Thyroid gland (tissue), 4 donors: ENCODE data around the gene EGLN3.

Experiments used
- POLR2A ChIP-seq, 2 donors: fragments of 450-650 bp; IDR thresholded peaks; one replicate each; pipeline ENCODE4 v1.6.1; 2017; ENCODE audit warnings: antibody characterized with exemption in 2 of 2, mild to moderate bottlenecking in 2 of 2, moderate library complexity in 1 of 2
- TF ChIP-seq, protein P1 (sequence below), 6 experiments: fragments of 200-600 bp in 3 of 6; fragments of 450-650 bp in 3 of 6; sonication (generic) in 3 of 6; IDR thresholded peaks; one replicate each; pipeline ENCODE4 v1.5.1; 2016 to 2019; ENCODE audit warnings: antibody characterized with exemption in 6 of 6, mild to moderate bottlenecking in 2 of 6, inconsistent platforms in 1 of 6, moderate library complexity in 1 of 6

DNA sequence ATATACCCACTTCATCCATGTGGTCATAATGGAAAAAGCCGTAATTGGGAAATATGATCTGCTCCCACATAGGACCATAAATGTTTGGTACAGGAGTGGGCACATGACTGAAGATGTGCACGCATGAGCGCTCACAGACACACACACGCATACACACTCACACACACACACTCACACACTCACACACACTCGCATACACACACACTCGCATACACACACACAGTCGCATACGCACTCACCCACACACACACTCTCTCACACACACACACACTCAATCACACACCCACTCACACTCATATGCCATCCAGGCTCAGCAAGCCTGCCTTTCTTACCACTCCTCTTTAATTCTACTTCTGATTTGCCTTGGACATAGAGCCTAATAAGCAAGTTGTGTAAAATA lies 45.6 kb upstream of the EGLN3 start:
- TF ChIP-seq, protein P1, sequence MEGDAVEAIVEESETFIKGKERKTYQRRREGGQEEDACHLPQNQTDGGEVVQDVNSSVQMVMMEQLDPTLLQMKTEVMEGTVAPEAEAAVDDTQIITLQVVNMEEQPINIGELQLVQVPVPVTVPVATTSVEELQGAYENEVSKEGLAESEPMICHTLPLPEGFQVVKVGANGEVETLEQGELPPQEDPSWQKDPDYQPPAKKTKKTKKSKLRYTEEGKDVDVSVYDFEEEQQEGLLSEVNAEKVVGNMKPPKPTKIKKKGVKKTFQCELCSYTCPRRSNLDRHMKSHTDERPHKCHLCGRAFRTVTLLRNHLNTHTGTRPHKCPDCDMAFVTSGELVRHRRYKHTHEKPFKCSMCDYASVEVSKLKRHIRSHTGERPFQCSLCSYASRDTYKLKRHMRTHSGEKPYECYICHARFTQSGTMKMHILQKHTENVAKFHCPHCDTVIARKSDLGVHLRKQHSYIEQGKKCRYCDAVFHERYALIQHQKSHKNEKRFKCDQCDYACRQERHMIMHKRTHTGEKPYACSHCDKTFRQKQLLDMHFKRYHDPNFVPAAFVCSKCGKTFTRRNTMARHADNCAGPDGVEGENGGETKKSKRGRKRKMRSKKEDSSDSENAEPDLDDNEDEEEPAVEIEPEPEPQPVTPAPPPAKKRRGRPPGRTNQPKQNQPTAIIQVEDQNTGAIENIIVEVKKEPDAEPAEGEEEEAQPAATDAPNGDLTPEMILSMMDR (IDR thresholded peaks at IDR 0.05) = no peak
- no peak for TF ChIP-seq POLR2A (IDR thresholded peaks at IDR 0.05)
